GM13977 (cell line): ENCODE results near the gene CTDSP2.

Experiments used
- DNase-seq: peaks from one replicate; pipeline ENCODE4 v3.0.0; 2012; ENCODE audit warnings: low spot score
- CTCF ChIP-seq: IDR thresholded peaks from 2 replicates; pipeline ENCODE4 v1.5.1; 2012; ENCODE audit warnings: mild to moderate bottlenecking, control low read depth; ENCODE audit not compliant: insufficient read depth; ENCODE audit errors: extremely low read depth, missing control alignments
- in situ Hi-C: fragments of 300-500 bp; cut with MboI; formaldehyde crosslinking; loops from one replicate; pipeline ENCODE4 v1.12.0; 2022; ENCODE audit warnings: low sequenced_read_pairs, low pct_unique_long_range_greater_than_20kb, mixed read lengths, inconsistent platforms; ENCODE audit not compliant: unreplicated experiment

The CTDSP2 gene

GRCh38 chr12:57813111-57813970, 33.2 kb downstream of the CTDSP2 start:
- TF ChIP-seq CTCF: no peak
- in situ Hi-C loops: no loop called here
- DNase-seq: no peak

- TF ChIP-seq CTCF: no peak
- DNase-seq: no peak
- in situ Hi-C loops: no loop called here
Measured at GRCh38 chr12:57811028-57811755, 35.3 kb downstream of the CTDSP2 start.

- no peak for TF ChIP-seq CTCF
Measured at GRCh38 chr12:57810450-57810849, 36.1 kb downstream of the CTDSP2 start.

GRCh38 chr12:57809425-57809824, 37.1 kb downstream of the CTDSP2 start:
- no peak for TF ChIP-seq CTCF
- in situ Hi-C loops: no loop called here
- DNase-seq: no peak

More at GRCh38 chr12:57810450-57810849, 36.1 kb downstream of the CTDSP2 start:
- in situ Hi-C loops: no loop called here
- no peak for DNase-seq

- DNase-seq: no peak
- in situ Hi-C loops: no loop called here
- TF ChIP-seq CTCF: no peak
Measured at GRCh38 chr12:57808351-57808750, 38.2 kb downstream of the CTDSP2 start.

GRCh38 chr12:57807285-57807684, 39.2 kb downstream of the CTDSP2 start:
- in situ Hi-C loops: no loop called here
- TF ChIP-seq CTCF: no peak

More at GRCh38 chr12:57807285-57807684, 39.2 kb downstream of the CTDSP2 start:
- DNase-seq: no peak
